HG03575 (cell line): ENCODE measurements around the gene FANCD2OS.
"Not testable (repeated sequence)": the region's sequence is repeated elsewhere in the genome, so short reads cannot be mapped to it uniquely, and the experiment has no call there.

Experiments
- ATAC-seq: cut with Tn5 transposase; IDR thresholded peaks from one replicate; pipeline ENCODE4 v1.9.1; 2021; ENCODE audit not compliant: unreplicated experiment, insufficient number of reproducible peaks, low FRiP score; ENCODE audit errors: extremely low read depth

FANCD2OS gene

DNA sequence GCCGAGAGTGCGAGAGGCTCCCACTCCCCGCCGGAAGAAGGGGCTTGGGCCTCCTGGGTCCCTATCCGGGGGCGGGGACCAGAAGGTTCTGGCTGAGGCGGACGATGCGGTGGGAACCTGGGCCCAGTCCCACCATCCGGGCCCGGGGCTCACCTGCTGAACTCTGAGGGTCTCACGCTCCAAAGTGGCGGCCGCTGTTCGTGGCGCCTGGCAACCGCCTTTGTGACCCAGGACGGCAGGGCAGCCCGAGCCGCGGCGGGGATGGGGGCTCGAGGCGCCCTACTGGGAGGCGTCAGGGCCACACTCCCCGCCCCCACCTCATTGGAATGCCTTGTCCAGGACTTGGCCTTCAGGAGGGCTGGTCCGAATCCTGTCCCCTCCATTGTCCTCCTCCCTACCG, at the start of gene FANCD2OS:
Gene FANCD2OS, minus strand, starts transcription at position 165 of the 400 bp plus-strand sequence. CDS start 3,481 bp downstream, outside the sequence.
- no peak for ATAC-seq

- ATAC-seq, result no peak
Measured at GRCh38 chr3:10157031-10157430, 49.0 kb upstream of the FANCD2OS start.

DNA sequence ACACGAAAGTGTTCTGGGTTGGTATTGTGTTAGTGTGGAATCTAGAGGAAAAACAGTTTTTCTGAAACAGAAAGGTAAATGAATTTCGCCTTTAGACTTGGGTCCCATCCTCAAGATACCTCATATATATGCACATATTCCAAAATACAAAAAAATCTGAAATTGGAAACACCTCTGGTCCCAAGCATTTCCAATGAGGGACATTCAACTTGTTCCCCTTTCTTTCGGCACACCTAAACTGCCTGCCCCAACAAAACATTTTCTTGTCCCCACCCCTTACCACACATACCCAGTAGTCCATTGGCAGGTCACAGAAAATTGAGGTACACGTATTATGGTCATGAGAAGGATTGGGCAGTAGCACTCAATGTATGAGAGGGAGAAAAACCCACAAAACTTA, 47.6 kb upstream of the FANCD2OS start:
- no peak for ATAC-seq

- no peak for ATAC-seq
Measured at GRCh38 chr3:10155123-10155472, 47.0 kb upstream of the FANCD2OS start.

DNA sequence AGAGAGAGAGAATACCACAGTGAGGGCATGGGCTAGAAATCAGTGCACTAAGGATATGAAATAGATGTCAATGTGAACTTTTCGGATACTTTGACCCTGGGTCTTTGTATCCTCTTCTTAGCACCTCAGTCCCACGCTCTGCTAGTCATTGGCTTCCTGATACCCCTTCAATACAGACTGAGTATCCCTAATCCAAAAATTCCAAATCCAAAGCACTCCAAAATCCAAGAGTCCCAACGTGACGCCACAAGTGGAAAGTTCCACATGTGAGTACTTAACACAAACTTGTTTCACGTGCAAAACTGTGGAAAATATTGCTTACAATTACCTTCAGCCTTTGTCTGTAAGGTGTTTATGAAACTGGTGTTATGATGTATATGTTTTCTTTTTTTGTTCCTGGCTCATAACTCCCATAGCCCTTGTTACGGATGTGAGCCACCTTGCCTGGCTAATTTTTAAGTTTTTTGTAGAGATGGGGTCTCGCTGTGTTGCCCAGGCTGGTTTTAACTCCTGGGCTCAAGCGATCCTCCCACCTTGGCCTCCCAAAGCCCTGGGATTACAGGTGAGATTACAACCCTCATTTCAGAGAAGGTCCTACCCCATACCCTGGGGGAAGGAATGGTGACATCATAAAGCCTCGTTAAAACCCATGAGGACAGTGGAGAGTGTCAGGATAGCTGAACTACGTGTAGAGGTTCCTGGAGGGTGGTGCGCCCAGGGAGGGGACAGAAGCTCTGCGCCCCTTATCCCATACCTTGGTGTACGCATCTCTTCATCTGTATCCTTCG, 46.5 kb upstream of the FANCD2OS start:
- ATAC-seq, result no peak

DNA sequence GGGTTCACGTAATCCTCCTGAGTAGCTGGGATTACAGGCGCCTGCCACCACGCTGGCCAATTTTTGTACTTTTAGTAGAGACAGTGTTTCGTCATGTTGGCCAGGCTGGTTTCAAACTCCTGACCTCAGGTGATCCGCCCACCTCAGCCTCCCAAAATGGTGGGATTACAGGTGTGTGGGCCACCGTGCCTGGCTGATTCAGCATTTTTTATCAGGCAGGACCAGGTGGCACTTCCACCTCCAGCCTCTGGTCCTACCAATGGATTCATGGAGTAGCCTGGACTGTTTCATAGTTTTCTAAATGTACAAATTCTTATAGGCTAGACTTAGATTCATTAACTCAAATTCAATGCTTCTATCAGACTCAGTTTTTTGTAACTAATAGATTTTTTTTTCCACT, 42.9 kb upstream of the FANCD2OS start:
- no peak for ATAC-seq

DNA sequence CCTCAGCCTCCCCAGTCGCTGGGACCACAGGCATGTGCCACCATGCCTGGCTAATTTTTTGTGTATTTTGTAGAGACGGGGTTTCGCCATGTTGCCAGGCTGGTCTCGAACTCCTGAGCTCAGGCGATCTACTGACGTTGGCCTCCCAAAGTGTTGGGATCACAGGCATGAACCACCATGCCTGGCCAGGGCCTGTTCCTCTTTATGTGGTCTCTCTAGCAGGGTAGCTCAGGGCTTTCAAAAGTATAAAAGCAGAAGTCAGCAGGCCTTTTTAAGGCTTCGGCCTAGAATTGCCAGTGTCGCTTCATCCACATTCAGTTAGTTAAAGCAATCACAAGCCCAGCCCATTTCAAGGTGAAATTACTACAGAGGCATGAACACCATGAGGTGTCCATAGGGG, 41.2 kb upstream of the FANCD2OS start:
- ATAC-seq, result no peak

DNA sequence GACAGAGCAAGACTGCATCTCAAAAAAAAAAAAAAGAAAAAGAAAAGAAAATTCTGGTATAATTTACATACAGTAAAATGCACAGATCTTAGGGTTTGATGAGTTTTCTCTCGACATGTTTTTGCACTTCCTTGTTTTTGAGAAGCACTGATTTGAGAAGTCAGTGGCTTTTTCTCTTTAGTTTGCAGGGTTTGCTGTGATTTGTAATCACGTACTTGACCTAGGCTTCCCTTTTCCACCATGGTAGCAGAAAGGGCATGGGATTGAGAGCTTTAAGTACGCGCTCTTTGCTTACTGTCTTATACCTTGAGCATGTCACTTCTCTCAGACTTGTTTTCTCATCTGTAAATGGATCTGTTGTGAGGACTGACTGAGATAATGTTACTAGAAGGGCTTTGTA, 37.6 kb upstream of the FANCD2OS start:
- no peak for ATAC-seq

DNA sequence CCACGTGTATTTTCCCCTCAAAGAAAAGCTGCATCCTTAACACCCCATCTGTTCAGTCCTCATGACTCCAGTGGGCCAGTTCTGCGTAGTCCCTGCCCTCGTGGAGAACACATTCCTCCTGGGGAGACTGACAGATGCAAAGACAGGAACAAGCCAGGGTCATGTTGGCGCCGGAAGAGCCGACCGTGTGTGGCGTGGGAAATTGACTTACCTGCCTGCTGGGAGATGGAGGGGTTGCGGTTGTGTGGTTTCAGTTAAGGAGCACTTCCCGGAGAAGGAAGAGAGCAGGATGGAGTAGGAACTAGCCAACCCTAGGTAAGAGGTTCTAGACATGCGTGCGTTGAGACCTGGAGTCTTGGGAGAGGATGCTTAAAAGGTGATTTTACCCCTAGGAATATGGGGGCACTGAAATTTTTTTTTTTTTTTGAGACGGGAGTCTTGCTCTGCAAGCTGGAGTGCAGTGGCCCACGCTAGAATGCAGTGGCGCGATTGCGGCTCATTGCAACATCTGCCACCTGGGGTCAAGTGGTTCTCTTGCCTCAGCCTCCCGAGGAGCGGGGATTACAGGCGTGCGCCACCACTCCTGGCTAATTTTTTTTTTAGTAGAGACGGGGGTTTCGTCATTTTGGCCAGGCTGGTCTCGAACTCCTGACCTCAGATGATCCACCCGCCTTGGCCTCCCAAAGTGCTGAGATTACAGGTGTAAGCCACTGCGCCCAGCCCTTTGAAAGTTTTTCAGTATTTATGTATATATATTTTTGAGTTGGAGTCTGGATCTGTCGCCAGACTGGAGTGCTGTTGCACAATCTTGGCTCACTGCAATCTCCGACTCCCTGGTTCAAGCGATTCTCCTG, 34.9 kb upstream of the FANCD2OS start:
- ATAC-seq, result no peak

- no peak for ATAC-seq
Measured at GRCh38 chr3:10140996-10141546, 33.0 kb upstream of the FANCD2OS start.

DNA sequence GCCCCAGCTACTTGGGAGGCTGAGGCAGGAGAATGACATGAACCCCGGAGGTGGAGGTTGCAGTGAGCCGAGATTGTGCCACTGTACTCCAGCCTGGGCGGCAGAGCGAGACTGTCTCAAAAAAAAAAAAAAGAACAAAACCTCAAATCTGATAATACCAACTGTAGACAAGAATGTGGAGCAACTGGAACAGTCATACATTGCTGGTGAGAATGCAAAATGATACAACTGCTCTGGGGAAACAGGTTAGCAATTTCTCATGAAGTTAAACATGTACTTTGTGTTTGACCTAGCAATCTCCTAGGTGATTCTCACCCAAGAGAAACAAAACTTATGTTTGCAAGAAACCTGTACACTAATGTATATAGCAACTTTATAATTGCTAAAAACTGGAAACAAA, 29.1 kb upstream of the FANCD2OS start:
- no peak for ATAC-seq

GRCh38 chr3:10136426-10137005, 28.5 kb upstream of the FANCD2OS start:
- ATAC-seq, result no peak

GRCh38 chr3:10135872-10136271, 27.8 kb upstream of the FANCD2OS start:
- ATAC-seq, result not testable (repeated sequence)

GRCh38 chr3:10122724-10123123, 14.7 kb upstream of the FANCD2OS start:
- no peak for ATAC-seq

GRCh38 chr3:10121064-10121463, 13.0 kb upstream of the FANCD2OS start:
- no peak for ATAC-seq

GRCh38 chr3:10119376-10119775, 11.3 kb upstream of the FANCD2OS start:
- ATAC-seq, result no peak

DNA sequence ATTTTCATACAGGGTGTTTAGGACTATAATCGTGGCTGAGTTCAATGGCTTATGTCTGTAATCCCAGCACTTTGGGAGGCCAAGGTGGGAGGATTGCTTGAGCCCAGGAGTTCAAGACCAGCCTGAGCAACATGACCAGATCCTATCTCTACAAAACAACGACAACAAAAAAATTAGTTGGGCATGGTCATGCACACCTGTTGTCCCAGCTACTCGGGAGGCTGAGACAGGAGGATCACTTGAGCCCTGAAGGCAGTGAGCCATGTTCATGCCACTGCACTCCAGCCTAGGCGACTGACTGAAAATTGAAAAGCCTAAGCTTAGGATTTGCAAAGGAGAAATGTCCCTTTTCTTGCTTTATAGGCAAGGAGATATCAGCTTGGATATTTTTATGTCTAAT, 8.9 kb upstream of the FANCD2OS start:
- no peak for ATAC-seq

DNA sequence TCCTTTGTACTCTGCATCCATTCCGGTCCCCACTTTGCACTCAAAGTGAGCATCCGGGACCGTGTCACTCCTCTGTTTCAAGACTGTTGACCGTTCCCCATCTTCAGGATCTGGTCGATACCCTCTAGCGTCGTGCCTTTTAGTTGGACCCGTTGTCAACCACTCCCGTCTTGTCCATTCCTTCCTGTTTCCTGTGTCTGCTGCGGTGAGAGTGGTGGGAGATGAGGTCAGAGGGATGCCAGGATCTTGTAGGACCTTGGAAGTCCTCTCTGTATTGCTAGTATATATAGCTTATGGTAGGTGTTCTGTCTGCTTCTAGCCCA, 8.0 kb upstream of the FANCD2OS start:
- no peak for ATAC-seq

- peak; percentile 66 for ATAC-seq
Measured at GRCh38 chr3:10115326-10116137, 7.5 kb upstream of the FANCD2OS start, which contains the start of gene BRK1. TSS of gene BRK1 (plus strand) at chr3:10115675. CDS start at chr3:10115702, 27 bp downstream.
